ENCODE results near the gene FBLN7. TPM values are rescaled to one million over a fixed set of nuclear protein-coding genes. Genes with fewer than 3 reads are reported as not detected.

The FBLN7 gene
- total RNA-seq, 1 donor from 2014 or later: 0.20 TPM

DNA sequence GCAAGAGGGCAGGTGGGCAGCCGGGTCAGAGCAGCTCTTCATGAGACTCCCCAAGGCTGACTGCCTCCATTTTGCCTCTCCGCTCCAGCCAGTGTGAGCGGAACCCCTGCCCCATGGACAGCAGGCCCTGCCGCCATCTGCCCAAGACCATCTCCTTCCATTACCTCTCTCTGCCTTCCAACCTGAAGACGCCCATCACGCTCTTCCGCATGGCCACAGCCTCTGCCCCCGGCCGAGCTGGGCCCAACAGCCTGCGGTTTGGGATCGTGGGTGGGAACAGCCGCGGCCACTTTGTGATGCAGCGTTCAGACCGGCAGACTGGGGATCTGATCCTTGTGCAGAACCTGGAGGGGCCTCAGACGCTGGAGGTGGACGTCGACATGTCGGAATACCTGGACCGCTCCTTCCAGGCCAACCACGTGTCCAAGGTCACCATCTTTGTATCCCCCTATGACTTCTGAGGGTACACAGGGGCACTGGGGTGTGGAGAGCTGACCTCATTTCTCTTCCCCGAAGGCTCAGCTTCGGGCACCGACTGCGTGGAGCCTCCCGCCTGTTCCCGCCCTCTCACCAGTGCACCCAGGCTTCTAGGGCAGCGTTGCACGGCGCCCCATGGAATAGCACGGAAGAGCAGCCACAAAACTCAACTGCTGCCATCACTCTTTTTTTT is 49.0 kb downstream of the FBLN7 start:
- H3K36me3 Mint-ChIP-seq (ENCODE audit: unreplicated experiment): peaks cover 4% of the 10 kb centered on the region
- no peak for TF ChIP-seq CTCF (IDR thresholded peaks at IDR 0.05; ENCODE audit: partially characterized antibody, unreplicated experiment)
- H3K27me3 Mint-ChIP-seq (ENCODE audit: unreplicated experiment): peaks cover 3% of the 10 kb centered on the region
- DNase-seq: no peak
- H3K4me3 Mint-ChIP-seq (ENCODE audit: unreplicated experiment): no peak overlapping the region
- H3K27ac Mint-ChIP-seq (ENCODE audit: unreplicated experiment): no peak overlapping the region
- H3K9me3 Mint-ChIP-seq (ENCODE audit: unreplicated experiment): peaks cover 3% of the 10 kb centered on the region
- peaks cover 5% of the 10 kb centered on the region for H3K4me1 Mint-ChIP-seq (ENCODE audit: low read depth, unreplicated experiment)

DNA sequence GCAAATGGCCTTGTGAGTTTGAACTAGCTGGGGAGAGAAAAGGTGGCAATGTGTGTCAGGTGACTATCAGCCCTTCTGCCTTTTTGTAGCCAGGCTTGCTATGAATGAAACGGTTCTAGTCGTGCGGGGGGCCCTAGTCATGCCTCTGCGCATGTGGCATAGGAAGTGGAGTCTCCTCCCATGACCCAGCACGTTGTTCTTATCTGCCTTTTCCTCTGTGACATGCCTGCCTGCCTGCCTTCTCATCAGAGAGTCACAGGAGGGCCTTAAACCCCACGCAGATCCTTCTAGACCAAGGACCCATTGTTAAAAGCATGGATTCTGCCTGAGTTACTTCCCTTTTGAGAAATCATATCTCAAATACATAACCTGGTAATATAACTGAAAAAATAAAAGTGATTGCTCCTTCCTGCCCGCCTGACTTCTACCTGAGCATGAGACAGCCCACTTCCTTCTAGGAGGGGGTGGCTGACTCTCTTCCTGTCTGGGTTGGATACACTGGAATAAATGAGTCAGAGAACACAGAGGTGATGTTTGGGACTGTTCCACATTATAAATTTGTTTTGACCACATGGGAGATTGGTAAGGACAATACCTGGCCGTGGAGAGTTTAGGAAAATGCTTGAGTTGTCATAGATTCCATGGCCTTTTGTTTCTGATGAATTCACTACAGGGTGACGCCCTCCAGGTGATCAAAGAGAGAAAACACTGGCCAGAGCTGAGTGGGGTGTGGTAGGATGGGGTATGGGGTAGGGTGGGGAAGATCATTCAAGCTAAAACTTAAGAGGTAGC is 49.8 kb downstream of the FBLN7 start:
- H3K4me3 Mint-ChIP-seq (ENCODE audit: unreplicated experiment): no peak overlapping the region
- no peaks in the 10 kb centered on the region for H3K4me1 Mint-ChIP-seq (ENCODE audit: low read depth, unreplicated experiment)
- no peak for DNase-seq
- no peak overlapping the region for H3K27ac Mint-ChIP-seq (ENCODE audit: unreplicated experiment)
- H3K36me3 Mint-ChIP-seq (ENCODE audit: unreplicated experiment): peaks cover 4% of the 10 kb centered on the region
- no peak for TF ChIP-seq CTCF (IDR thresholded peaks at IDR 0.05; ENCODE audit: partially characterized antibody, unreplicated experiment)
- H3K9me3 Mint-ChIP-seq (ENCODE audit: unreplicated experiment): no peaks in the 10 kb centered on the region
- no peaks in the 10 kb centered on the region for H3K27me3 Mint-ChIP-seq (ENCODE audit: unreplicated experiment)

GRCh38 chr2:112189001-112189556 is 50.9 kb downstream of the FBLN7 start:
- no peaks in the 10 kb centered on the region for H3K27me3 Mint-ChIP-seq (ENCODE audit: unreplicated experiment)
- DNase-seq: no peak
- H3K36me3 Mint-ChIP-seq (ENCODE audit: unreplicated experiment): peaks cover 4% of the 10 kb centered on the region
- no peak for TF ChIP-seq CTCF (IDR thresholded peaks at IDR 0.05; ENCODE audit: partially characterized antibody, unreplicated experiment)
- no peak overlapping the region for H3K27ac Mint-ChIP-seq (ENCODE audit: unreplicated experiment)
- H3K4me1 Mint-ChIP-seq (ENCODE audit: low read depth, unreplicated experiment): no peaks in the 10 kb centered on the region
- H3K9me3 Mint-ChIP-seq (ENCODE audit: unreplicated experiment): no peaks in the 10 kb centered on the region
- H3K4me3 Mint-ChIP-seq (ENCODE audit: unreplicated experiment): no peak overlapping the region

GRCh38 chr2:112194028-112194427 is 55.8 kb downstream of the FBLN7 start:
- peaks cover 2% of the 10 kb centered on the region for H3K27me3 Mint-ChIP-seq (ENCODE audit: unreplicated experiment)
- H3K4me1 Mint-ChIP-seq (ENCODE audit: low read depth, unreplicated experiment): no peaks in the 10 kb centered on the region
- DNase-seq: no peak
- TF ChIP-seq CTCF (IDR thresholded peaks at IDR 0.05; ENCODE audit: partially characterized antibody, unreplicated experiment): no peak
- H3K4me3 Mint-ChIP-seq (ENCODE audit: unreplicated experiment): no peak overlapping the region
- no peaks in the 10 kb centered on the region for H3K9me3 Mint-ChIP-seq (ENCODE audit: unreplicated experiment)
- H3K27ac Mint-ChIP-seq (ENCODE audit: unreplicated experiment): no peak overlapping the region
- H3K36me3 Mint-ChIP-seq (ENCODE audit: unreplicated experiment): no peaks in the 10 kb centered on the region

DNA sequence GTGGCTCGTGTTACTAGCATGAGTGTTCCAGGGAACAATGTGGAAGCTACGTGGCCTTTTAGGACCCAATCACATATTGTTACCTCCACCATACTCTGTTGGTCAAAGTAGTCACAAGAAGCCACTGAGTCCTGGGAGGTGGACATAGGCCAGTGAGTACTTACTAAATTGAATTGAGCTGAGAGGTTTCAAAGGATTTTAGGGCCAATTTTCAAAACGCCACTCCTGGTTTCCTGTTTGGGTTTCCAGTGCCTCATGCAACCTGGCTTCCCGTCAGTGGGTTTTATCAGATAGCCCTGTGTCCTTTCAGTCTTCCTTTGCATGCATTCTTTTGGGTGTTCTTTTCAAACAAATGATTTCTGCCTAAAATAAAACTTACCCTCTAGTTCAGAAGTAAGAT is 56.3 kb downstream of the FBLN7 start:
- Mint-ChIP-seq H3K27me3 (ENCODE audit: unreplicated experiment) (peaks cover 2% of the 10 kb centered on the region), H3K36me3 (ENCODE audit: unreplicated experiment) (no peaks in the 10 kb centered on the region), H3K27ac (ENCODE audit: unreplicated experiment) (no peak overlapping the region), H3K4me3 (ENCODE audit: unreplicated experiment) (no peak overlapping the region), H3K9me3 (ENCODE audit: unreplicated experiment) (no peaks in the 10 kb centered on the region), H3K4me1 (ENCODE audit: low read depth, unreplicated experiment) (no peaks in the 10 kb centered on the region)
- TF ChIP-seq CTCF (IDR thresholded peaks at IDR 0.05; ENCODE audit: partially characterized antibody, unreplicated experiment): no peak
- DNase-seq: no peak
